GM12801 (cell line): ENCODE data around the gene ERMARD.

Experiments
- TF ChIP-seq, protein P1 (sequence below): IDR thresholded peaks from one replicate; pipeline ENCODE4 v1.5.1; 2011; ENCODE audit warnings: control low read depth; ENCODE audit not compliant: insufficient read length; ENCODE audit errors: extremely low read depth

Gene ERMARD

DNA sequence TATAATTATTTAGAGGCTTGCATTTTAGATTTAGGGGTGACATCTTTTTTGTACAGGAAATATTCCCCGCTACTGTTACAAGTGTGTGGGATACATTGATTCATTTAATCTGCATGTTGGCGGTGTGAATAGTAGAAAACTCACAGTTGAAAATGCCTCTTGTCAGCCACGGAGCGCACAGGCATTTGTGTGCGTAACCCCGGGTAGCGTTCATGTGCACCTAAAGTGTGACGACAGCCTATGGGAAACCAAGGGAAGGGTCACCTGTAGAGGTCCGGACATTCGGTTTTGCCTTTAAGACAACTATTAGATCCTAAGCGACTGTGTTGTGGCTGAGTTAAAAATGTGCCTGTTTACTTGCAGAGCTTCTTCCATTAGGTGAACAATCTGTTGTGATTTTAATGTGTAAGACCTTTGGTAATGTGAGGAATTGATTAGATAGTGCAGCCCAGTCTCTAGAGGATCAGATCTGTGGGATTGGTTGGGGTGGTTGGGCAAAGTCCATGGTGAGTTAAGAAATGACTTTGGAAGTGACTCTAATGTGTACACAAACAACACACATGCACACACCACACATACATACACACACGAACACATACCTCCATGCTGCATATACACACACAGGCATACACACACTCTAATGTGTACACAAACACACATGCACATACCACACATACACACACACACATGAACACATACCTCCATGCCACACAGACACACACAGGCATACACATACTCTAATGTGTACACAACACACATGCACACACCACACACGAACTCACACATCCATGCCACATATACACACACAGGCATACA is 15.7 kb downstream of the ERMARD start:
- TF ChIP-seq, protein P1, sequence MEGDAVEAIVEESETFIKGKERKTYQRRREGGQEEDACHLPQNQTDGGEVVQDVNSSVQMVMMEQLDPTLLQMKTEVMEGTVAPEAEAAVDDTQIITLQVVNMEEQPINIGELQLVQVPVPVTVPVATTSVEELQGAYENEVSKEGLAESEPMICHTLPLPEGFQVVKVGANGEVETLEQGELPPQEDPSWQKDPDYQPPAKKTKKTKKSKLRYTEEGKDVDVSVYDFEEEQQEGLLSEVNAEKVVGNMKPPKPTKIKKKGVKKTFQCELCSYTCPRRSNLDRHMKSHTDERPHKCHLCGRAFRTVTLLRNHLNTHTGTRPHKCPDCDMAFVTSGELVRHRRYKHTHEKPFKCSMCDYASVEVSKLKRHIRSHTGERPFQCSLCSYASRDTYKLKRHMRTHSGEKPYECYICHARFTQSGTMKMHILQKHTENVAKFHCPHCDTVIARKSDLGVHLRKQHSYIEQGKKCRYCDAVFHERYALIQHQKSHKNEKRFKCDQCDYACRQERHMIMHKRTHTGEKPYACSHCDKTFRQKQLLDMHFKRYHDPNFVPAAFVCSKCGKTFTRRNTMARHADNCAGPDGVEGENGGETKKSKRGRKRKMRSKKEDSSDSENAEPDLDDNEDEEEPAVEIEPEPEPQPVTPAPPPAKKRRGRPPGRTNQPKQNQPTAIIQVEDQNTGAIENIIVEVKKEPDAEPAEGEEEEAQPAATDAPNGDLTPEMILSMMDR, result no peak

DNA sequence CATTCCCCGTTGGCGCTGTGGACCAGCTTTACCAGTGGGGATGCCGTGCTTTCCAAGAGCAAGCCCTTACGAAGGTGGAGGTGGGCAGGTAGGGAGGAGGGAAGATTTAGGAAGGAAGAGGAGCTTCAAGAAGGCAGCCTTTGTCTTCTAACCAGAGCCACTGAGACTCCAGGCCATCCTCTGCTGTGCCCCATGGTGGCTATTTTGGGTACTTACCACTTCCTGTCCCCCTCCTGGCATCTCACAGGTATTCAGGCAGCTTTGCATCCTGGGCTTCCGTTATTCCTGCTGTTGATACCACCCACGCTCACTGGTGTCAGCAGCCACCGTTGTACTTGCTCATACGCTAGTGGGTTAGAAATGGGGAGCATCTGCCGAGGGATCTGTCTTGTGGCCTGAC is 22.9 kb downstream of the ERMARD start:
- TF ChIP-seq, protein P1, result no peak

DNA sequence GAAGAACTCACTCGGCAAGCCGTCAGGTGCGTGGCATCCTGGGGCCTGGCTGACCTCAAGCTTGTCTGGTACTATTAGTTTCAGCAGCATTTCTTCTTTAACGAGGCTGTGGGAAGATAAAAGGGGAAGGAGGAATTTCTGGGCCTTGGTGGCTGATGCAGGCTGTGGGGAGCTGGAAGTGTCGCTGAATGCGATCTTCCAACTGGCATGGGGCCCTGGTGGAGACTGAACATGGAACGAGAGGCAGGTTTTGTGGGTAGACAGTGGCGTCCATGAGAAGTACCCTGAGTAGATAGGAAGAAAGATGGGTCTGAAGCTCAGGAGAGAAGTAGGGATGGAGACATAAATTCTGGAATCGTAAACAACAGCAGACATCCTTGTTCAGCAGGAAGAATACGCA is 23.9 kb downstream of the ERMARD start:
- TF ChIP-seq, protein P1, result no peak

DNA sequence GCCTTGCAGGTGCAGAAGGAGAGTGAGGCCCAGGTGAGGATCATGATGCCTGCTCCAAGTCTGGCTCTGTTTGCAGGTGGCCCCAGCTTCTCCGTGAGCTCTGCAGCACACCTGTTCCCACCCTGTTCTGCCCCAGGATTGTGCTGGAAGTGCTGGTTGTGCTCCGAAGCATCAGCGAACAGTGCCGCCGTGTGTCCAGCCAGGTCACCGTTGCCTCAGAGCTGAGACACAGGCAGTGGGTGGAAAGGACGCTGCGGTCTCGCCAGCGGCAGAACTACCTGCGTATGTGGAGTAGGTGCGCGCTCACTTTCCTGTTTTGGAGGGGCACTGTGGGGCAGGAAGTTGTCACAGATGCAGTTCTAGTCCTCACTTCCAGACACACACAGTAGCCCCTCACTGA is 25.0 kb downstream of the ERMARD start:
- TF ChIP-seq, protein P1, result no peak

DNA sequence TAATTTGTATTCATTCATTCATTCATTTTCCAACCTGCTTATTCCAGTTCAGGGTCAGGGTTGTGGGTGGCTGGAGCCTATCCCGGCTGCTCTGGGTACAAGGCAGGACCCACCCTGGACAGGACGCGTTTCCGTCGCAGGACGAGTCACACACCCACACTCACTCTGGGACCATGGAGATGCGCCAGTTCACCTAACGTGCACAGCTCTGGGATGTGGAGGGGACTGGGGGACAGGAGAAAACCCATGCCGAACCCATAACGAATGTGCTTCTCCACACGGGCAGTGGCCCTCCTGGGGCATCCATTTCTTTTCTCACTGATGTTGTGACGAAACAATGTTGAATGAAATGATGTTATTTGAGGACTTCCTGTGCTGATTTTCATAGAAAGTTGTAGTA is 26.5 kb downstream of the ERMARD start:
- TF ChIP-seq, protein P1, result no peak

DNA sequence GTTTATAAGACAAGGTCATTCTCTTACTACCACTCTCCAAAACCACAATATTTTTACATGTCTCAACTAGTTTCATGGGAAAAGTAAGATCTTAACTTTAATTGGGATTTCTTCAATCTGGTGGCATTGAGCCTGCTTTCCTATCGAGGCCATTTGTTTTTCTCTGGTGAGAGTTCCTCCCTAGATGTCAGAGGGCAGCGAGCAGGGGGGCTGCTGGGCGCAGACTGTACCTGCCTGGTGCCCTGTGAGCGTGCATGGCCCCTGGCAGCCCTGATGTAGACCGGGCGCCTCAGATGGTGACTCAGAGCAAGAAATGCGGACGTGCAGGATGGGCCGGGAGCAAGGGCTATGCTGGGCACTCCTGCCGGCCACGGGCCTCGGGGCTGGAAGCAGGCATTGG is 27.2 kb downstream of the ERMARD start:
- TF ChIP-seq, protein P1, result no peak

DNA sequence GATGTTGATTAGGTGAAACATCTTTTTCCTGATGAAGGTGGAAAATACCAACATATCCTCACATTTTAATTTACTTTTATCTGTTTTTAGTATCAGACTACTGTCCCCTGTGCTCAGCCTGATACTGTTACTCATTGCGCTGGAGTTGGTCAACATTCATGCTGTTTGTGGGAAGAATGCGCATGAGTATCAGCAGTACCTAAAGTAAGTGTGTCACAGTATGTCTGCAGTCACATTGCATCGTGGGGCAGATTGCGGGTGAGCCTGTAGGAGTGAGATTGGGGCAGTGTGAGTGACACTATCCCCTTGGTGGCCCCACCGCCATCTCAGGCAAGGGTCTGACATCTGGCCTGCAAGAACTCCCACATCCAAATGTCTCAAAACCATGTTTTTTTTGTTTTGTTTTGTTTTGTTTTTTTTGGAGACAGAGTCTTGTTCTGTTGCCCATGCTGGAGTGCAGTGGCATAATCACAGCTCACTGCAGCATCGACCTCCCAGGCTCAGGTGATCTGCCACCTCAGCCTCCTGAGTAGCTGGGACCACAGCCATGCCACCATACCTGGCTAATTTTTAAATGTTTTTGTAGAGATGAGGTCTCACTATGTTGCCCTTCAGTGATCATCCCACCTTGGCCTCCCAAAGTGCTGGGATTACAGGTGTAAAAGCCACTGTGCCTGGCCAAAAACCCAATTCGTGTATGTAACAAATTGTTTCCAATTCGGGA is 27.8 kb downstream of the ERMARD start:
- TF ChIP-seq, protein P1, result no peak
